Stomach (tissue), 4 donors: ENCODE measurements around the gene KRTAP5-2.
"Not testable (repeated sequence)": the region's sequence is repeated elsewhere in the genome, so short reads cannot be mapped to it uniquely, and the experiment has no call there.

Experiments
- POLR2A ChIP-seq, 4 donors: fragments of 450-650 bp; IDR thresholded peaks; one replicate each; pipeline ENCODE4 v1.6.1; 2016; ENCODE audit warnings: antibody characterized with exemption in 4 of 4, control low read depth in 2 of 4, mild to moderate bottlenecking in 1 of 4, moderate library complexity in 1 of 4
- TF ChIP-seq, protein P1 (sequence below), 7 experiments: fragments of 450-650 bp in 4 of 7; fragments of 200-600 bp in 3 of 7; sonication (generic) in 3 of 7; IDR thresholded peaks; one replicate each; pipeline ENCODE4 v1.5.1; 2016 to 2019; ENCODE audit warnings: antibody characterized with exemption in 7 of 7, control low read depth in 2 of 7, mild to moderate bottlenecking in 1 of 7

DNA sequence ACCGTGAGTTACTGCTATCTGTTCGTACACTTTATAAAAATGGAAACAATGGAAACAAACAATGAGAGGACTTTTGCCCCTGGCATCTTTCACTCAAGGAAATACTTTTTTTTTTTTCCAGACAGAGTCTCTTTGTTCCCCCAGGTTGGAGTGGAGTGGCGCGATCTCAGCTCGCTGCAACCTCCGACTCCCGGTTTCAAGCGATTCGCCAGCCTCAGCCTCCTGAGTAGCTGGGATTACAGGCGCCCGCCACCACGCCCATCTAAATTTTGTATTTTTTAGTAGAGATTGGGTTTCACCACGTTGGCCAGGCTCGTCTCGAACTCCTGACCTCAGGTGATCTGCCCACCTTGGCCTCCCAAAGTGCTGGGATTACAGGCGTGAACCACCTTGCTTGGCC lies 22.3 kb downstream of the KRTAP5-2 start:
- TF ChIP-seq, protein P1, sequence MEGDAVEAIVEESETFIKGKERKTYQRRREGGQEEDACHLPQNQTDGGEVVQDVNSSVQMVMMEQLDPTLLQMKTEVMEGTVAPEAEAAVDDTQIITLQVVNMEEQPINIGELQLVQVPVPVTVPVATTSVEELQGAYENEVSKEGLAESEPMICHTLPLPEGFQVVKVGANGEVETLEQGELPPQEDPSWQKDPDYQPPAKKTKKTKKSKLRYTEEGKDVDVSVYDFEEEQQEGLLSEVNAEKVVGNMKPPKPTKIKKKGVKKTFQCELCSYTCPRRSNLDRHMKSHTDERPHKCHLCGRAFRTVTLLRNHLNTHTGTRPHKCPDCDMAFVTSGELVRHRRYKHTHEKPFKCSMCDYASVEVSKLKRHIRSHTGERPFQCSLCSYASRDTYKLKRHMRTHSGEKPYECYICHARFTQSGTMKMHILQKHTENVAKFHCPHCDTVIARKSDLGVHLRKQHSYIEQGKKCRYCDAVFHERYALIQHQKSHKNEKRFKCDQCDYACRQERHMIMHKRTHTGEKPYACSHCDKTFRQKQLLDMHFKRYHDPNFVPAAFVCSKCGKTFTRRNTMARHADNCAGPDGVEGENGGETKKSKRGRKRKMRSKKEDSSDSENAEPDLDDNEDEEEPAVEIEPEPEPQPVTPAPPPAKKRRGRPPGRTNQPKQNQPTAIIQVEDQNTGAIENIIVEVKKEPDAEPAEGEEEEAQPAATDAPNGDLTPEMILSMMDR (IDR thresholded peaks at IDR 0.05), result not testable (repeated sequence)
- TF ChIP-seq POLR2A (IDR thresholded peaks at IDR 0.05), result not testable (repeated sequence)
